Right renal pelvis (tissue), 4 donors: Measurements from ENCODE around the gene LIMS3. TPM values are rescaled to one million over a fixed set of nuclear protein-coding genes. Genes with fewer than 3 reads are reported as not detected.
"Not testable (repeated sequence)": the region's sequence is repeated elsewhere in the genome, so short reads cannot be mapped to it uniquely, and the experiment has no call there.

Source experiments
- DNase-seq, 4 donors: peaks; one replicate each; pipeline ENCODE4 v3.0.0-alpha.2; 2013; ENCODE audit warnings: low read depth in 4 of 4, low spot score in 3 of 4, missing footprints in 1 of 4
- polyA plus RNA-seq, 4 donors: library from polyadenylated mRNA; unstranded; fragments of 120-200 nt; gene quantifications; one replicate each; pipeline ENCODE4 v1.2.1, GENCODE V29; 2013; ENCODE audit not compliant: insufficient read length in 4 of 4

Gene LIMS3
- polyA plus RNA-seq, 4 donors: 3.2 to 3.8 (median 3.5) TPM

DNA sequence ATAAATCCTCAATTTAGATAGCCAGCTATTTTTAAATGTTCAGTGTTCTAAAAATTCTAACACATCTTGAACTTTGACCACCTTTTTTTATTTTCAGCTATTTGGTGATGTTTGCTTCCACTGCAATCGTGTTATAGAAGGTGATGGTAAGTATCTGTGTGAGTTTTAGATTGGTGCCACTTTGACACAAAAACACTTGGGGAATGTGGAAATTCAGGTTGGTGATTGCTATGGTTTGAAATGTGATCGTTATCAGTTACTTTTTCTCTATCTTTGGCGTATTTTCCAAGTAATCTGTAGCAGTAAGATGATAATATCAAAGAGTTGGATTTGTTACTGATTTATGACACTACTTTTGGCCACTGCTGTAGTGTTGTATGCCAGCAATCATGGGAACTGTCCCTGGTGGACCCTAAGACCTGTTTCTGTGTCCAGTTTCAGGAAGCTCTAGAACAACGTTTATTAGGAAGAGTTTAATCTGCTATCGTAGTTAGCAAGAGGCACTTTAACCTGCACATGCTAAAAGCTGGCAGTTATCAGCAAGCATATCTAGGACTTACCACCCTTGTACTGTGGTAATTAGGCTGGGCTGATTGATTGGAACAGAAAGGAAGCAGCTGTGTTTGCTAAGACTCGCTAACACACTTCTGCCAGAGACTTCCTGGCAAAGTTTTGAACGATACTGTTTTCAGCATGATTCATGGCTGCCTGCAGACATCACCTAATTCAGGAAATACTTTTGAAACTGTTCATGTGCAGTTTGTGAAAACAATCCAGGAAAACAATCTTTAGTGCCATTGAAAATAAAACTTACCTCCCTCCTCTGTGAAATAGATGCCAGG lies 23.3 kb downstream of the LIMS3 start:
- DNase-seq: not testable (repeated sequence)

DNA sequence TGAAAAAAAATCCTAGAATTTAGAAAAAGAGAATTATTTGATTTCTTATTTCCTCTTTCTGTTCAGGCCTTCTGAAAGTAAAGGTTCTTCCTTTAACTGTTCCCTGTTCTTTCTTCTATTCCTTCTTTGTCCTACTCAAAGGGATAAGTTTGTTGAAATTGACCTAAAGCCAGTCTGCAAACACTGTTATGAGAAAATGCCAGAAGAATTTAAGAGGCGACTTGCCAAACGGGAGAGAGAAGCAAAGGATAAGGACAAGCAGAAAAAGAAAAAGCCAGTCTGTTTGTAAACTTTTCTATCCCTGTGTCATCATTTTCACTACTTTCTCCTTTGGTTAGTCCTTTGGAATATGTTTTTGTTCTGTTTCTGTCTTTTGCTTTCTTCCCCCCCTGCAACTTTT lies 26.0 kb downstream of the LIMS3 start:
- DNase-seq: not testable (repeated sequence)

DNA sequence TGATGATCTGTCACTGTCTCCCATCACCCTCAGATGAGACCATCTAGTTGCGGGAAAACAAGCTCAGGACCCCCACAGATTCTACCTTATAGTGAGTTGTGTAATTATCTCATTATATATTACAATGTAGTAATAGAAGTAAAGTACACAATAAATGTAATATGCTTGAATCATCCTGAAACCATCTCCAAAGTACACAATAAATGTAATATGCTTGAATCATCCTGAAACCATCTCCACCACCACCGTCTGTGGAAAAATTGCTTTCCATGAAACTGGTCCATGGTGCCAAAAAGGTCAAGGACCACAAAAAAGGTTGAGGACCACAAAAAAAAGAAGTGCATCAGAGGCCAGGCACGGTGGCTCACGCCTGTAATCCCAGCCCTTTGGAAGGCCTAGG lies 29.3 kb downstream of the LIMS3 start:
- not testable (repeated sequence) for DNase-seq

DNA sequence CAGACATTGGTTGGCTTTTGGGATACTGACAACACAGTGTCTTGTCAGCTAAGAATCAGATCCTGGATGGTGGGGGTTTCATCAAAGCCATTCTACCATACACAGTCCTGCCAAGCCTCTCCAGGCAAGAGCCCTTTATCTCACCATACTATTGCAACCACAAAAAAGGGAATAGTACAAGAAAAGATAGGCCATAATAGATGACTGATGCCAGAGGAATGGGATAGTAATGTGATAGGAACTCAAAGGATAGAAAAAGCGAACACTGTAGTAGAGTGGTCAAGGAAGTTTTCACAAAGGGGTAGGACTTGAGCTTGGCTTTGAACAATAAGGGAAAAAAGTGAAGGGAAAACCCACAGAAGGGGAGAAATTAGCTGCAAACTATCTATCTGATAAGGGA lies 30.7 kb downstream of the LIMS3 start:
- not testable (repeated sequence) for DNase-seq

DNA sequence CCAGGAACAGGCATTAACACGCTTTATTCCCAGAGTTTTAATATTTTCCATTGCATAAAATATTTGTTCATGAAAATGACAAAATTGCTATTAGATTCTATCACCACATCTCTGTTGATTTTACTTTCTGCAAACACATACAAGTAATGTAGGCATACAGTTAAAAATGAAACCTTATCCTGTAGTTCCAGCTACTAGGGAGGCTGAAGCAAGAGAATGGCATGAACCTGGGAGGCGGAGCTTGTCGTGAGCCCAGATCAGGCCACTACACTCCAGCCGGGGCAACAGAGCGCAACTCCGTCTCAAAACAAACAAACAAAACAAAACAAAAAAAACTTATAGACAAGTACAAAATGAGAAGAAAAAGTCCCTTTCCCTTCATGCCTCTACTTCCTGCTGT lies 38.0 kb downstream of the LIMS3 start:
- DNase-seq: not testable (repeated sequence)

DNA sequence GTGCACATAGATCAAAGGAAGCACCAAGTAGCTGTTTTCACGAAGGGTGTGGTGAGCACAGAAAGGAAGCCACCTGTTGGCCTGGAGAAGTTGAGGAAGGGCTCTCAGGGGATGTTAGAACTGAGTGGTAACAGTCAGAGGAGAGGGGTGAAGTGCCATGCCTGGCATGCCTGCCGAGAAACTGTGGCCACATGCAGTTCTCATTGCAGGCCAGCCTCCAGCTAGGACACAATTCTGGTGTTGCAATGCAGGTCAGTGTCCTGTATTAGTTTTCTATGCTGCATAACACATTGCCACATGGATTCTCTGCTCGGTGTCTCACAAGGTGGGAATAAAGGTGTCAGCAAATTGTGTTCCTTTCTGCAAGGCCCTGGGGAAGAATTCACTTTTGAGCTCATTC lies 46.9 kb downstream of the LIMS3 start:
- DNase-seq: not testable (repeated sequence)

DNA sequence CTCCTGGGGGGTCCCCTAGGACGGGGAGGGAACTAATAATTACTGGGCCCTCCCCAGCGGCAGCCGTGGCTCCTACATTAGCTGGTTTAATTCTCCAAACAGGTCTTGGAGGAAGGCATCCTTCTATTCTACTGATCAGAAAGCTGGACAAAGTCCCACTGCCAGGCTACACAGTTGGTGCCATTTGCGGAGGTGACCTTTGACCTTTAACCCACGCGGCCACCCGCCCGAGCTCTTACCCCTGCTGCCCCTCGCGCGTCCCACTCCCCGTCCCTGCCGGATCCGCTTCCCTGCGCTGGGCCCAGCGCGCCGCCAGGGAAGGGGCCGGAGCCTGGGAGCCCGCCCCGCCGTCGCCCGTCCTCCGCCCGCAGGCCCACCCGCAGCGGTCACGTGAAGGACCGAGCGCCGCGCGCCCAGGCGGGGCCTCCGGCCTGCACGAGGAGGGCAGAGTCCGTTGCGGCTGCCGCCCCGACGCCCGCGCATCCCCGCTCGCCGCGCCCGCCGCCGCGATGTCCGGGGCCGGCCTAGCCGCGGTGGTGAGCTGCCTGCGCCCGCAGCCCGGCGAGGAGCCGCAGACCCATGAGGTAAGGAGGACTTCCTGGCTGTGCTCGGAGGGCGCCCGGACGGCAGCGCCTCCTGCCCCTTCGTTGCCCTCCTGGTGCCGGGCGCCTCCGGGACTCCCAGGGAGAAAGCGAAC lies 48.9 kb downstream of the LIMS3 start:
- DNase-seq: not testable (repeated sequence)

DNA sequence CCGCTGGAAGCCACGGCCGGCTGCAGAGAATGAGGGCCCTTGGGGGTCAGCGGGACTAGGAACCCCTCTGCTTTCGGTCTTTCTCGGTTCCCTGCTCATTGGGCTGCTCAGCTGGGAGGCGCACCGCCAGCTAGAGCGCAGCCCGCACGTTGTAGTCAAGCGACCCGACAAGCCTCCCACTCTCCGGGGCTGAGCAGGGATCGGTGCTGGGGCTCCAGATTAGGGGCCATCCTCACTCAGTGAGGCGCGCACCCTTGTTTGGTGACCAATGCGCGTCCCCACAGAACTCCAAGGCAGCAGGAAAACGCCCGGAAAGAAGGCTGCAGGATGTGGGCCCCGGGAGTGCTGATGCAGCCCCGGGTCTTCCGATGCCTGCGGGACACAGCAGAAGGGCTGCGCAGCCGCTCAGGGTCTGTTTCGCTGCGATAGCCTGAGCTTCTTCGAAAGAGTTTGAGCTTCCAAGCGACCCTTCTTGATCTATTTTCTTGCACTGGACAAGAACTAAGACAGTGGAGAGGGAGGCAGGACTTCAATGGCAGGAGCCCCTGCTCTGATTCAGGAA lies 49.6 kb downstream of the LIMS3 start:
- DNase-seq: not testable (repeated sequence)

DNA sequence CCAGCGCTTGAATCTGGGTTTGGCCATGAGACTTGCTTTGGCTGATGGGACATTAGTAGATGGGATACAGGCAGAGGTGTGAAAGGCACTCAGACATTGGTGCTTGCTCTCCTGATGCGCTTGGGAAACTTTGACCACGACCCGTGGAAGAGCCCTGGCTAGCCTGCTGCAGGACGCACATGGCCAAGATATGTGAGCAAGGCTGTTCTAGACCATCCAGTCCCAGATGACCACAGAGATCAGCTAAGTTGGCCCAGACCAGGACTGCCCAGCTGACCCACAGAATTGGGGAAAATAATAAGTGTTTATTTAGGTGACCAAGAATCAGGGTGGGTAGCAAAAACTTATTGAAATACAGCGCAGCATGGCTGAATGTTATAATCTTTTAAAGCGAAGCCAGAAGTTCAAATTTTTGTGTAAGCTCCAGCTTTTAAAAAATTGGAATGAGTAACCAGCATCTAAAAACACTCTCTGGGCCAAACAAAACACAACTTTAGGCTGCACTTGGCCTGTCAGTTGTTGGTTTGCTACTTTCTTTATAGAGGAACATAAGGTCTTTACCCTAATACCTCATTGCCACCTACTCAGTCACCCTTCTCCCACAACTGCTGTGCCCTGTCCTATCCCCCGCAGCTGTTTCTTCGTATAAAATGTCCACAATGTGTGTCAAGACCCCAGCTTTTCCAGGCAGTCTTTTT lies 51.8 kb downstream of the LIMS3 start:
- not testable (repeated sequence) for DNase-seq

DNA sequence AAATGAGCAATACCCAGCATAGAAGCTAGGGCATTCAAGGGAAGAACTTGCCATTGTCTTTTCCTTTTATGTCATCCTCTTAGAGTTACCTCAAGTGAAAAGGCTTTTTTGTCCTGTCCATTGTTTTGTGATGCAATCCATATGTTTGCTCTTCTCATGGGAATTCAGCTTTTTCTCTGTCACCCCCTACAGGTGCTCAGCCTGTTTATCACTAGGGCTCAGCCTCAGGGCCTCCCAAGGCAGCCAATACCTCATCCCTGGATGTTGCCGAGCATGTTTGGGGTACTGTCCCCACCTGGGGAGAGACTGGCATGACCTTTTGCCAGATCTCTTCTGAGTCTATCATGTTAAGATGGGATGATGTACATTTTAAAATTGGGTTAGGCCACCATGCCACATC lies 65.5 kb downstream of the LIMS3 start:
- not testable (repeated sequence) for DNase-seq

DNA sequence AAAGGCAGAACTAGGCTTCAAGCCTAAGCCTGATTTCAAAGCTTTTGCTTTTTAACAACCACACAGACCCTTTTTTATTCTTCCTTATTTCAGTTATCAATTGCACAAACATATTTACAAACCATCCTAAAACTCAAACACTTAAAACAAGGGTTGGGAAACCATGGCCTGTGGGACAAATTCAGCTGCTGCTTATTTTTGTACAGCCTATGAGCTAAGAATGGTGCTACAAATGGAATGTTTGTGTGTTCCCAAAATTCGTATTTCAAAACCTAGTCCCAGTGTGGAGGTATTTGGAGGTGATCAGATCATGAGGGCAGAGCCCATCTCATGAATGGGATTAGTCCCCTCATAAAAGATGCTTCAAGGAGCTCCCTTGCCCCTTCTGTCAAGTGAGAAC lies 67.0 kb downstream of the LIMS3 start:
- not testable (repeated sequence) for DNase-seq

DNA sequence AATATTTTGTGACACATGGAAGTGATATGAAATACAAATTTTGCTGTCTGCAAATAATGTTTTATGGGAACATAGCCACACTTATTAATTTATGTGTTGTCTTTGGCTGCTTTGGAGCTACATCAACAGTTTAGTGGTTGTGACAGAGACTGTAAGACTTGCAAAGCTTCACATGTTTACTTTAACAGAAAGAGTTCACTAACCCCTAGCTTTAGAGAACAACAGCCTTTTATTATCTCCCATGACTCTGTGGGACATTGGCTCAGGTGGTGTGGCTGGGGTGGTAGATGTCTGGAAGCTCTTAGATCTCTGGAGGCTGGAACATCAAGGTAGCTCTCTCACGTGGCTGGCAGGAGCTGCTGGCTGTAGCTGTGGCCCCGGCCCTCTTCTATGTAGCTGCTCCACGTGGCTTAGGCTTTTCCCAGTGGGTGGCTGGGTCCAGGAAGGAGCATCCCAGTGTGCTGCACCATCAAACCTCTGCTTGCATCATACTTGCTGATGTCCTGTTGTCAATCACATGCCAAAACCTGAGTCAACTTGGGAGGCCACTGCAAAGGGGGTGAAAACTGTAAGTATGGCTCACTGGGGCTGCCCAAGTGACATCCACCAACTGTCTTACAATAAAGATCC lies 67.7 kb downstream of the LIMS3 start:
- DNase-seq: not testable (repeated sequence)

DNA sequence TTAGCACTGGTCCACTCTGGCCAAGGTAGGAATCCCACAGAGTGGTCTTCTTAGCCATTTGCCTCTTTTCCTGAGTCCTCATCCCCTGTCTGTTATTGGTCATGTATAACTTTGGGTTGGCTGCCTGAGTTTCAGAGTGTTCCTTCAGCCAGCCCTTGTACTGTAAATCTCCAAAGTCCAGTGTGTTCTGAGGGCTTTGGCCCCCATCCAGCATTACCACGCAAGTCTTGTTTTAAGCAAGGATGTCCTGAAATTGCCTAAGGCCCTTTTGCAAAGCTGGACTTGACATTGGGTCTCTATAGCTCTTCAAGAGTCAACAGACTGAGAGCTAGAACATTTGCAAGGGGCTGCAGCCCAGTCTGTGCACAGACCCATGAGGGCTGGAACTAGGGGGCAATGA lies 68.4 kb downstream of the LIMS3 start:
- not testable (repeated sequence) for DNase-seq

DNA sequence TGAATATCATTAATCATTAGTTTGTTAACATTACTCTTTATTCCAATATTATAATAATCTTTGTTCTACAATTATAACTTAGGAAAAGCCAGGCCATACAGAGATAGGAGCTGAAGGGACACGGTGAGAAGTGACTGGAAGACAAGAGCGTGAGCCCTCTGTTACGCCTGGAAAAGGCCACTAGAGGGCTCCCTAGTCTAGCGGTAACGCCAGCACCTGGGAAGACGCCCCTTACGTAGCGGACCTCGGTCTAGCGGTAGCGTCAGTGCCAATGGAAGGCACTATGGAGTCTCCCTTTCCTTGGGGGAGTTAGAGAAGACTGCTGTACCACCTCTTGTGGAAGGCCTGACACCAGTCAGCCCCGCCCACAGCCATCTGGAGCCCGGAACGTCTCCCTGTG lies 71.4 kb downstream of the LIMS3 start:
- not testable (repeated sequence) for DNase-seq

DNA sequence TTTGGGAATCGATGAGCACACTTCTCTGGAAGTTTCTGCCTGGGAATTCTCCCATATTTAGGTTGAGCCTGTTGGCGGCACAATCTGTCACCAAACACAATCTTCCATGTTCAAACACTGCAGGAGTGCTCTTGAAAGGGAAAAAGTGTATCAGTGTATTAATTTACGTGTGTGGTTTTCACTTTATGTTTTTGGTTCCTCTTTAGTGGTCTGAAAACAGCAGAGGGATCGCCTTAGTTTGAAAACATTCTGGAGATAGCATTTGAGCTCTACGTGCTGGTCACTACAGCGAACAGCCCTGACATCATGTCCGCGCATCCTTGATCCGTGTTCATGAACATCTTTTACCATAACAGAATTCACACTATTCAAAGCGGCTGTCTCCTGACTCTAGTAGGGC lies 73.2 kb downstream of the LIMS3 start:
- DNase-seq: not testable (repeated sequence)

Other genes with a start within 250 kb of the LIMS3 start
- gene RGPD5, start 104.4 kb upstream of the LIMS3 start, polyA plus RNA-seq: 10 to 100 TPM; 11.1 to 15.2 (median 13.0) TPM
- gene MALL, start 217.1 kb downstream of the LIMS3 start, polyA plus RNA-seq: 10 to 100 TPM; 13.0 to 16.5 (median 15.8) TPM